ENCODE results near the gene CAPN8.

The CAPN8 gene

DNA sequence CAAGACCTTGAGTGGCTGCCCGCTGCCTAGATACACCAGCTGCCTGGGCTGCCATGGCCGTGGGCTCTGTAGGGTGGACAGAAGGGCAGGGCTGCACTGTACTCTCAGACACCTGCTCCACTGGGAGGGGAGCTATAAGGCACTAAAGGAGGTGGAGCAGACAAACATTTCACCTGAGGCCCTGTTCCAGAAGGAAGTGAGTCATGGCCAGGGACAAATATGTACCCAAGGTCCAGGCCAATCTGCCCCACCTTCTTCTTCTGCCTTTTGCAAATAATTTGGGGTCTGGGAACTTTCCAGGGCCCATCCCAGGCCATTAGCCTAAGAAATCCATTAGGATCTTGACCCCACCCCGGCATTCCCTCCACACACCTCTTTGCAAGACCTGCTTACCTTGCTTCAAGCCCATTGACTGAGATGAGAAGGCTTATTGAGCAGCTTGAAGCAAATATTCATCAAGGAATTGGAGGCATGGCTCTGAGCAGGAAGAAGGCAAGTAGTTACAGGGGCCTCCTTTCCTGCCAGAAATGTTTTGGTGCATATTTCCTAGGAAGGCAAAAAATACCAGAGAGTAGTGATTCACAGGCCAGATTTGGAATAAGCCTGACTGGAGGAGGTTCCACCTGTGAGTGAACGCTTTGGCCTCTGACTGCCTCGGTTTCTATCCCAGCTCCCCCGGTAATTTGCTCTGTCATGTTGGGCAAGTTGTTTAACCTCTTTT is at the start of gene CAPN8:
Gene CAPN8, minus strand, starts transcription at position 110 of the 721 bp plus-strand sequence. Its CDS starts 55 bp downstream, at position 55.
- DNase-seq (ENCODE audit: low read depth) = no peak

- DNase-seq (ENCODE audit: low read depth) = no peak
These were observed 49.5 kb upstream of the CAPN8 start for GRCh38 chr1:223714849-223715603.

- DNase-seq (ENCODE audit: low read depth) = no peak
These were observed 48.9 kb upstream of the CAPN8 start for GRCh38 chr1:223714421-223714724.

GRCh38 chr1:223713546-223714420 is 48.3 kb upstream of the CAPN8 start:
- no peak for DNase-seq (ENCODE audit: low read depth)

DNA sequence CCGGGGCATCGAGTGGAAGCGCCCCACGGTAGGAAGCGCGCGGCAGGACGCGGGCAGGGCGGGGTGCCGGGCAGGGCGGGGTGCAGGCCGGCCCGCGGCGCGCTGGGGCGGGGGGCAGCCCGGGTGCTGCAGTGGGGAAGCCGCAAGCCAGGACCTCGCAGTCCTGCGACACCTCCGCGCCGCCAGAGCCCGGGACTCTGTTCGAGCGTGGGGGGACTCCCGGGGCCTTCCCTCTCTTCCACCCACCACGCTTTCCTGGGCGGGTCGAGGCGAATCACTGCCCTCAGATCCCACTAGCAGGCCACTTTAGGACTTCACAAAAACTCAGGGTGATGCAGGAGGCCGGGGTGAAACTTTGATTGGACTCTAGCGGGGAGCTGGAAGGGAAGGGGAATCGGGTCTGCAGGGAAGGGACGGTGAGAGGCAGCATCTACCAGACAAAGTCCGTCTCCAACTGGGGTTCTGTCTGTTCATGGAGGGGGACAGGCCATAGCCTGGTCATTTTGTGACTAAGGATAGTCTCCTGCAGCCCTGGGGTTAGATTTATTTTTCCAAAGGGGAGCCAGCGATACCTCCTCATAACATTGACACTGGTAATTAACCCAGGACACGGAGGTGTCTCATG is 47.5 kb upstream of the CAPN8 start:
- no peak for DNase-seq (ENCODE audit: low read depth)

GRCh38 chr1:223712194-223712849 is 46.8 kb upstream of the CAPN8 start, which contains the start of gene CAPN2:
TSS of gene CAPN2 (plus strand) at chr1:223712539. CDS start at chr1:223712641, 102 bp downstream.
- DNase-seq (ENCODE audit: low read depth) = no peak

DNA sequence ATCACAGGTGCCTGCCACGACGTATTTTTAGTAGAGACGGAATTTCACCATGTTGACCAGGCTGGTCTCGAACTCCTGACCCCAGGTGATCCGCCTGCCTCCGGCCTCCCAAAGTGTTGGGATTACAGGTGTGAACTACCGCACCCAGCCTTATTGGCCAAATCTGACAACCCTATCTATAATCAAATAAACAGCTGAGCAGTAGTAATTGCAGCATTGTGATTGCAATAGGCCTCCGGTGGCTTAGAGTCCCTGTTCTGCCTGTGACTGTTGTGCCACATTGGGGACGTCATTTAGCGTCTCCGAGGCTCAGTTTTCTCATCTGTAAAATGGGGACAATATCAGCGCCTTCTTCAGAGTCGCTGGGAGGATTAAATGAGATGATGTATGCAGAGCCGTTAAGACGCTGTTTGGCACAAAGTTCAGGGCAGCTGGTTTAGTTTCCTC is 46.3 kb upstream of the CAPN8 start:
- no peak for DNase-seq (ENCODE audit: low read depth)

- no peak for DNase-seq (ENCODE audit: low read depth)
These were observed 45.7 kb upstream of the CAPN8 start for GRCh38 chr1:223711173-223711572.

- no peak for DNase-seq (ENCODE audit: low read depth)
These were observed 45.0 kb upstream of the CAPN8 start for GRCh38 chr1:223710179-223711133.

DNA sequence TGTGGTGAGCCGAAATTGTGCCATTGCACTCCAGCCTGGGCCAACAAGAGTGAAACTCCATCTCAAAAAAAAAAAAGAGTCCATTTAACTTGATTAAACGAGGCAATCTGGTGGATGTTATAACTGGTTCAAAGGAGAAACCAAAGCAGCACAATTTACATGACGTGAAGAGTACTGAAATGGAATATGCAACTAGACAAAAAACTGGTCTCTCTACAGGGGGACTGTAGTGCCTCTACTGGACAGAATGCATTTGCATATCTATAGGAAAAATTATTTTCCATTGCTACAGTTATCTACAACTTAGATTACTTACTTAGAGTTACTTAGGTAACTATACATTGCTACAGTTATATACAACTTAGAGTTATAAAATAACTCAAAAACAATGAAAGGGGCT is 44.1 kb upstream of the CAPN8 start:
- no peak for DNase-seq (ENCODE audit: low read depth)

GRCh38 chr1:223708651-223709268 is 43.3 kb upstream of the CAPN8 start:
- DNase-seq (ENCODE audit: low read depth) = no peak

GRCh38 chr1:223708001-223708359 is 42.5 kb upstream of the CAPN8 start:
- DNase-seq (ENCODE audit: low read depth) = no peak

DNA sequence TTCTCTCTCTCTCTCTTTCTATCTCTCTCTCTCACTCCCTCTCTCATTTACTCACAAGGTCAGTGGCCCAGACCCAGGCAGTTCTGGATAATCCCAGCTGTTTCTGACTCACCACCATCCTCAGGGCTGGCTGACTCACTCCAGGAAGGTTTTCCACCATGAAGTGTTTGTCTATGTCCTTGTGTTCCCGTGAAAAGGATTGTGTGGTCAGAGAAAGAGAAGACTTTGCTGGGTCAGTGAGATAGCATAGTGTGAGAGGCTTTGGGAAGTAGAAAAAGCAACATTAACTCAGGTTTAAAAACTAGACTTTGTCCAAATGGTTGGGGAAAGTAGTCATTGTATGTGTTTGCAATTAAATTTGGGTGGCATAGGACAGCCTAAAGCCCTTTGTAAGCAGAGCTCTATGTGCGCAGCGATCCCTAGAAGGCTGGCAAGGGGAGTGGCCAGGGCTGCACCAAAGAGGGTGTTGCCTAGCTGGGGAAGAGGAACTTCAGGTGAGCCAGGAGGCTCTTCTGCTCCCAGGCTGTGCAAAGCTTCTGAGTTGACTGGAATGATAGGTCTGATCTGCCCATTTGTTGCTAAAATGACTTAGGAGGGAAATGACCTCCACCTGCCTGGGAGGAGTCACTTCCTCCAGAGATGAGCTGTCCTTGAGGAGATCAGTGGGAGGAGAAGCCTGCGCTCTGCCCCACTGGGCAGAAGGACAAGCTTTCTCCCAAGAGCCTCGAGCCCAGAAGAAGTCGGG is 41.9 kb upstream of the CAPN8 start:
- DNase-seq (ENCODE audit: low read depth) = no peak

DNA sequence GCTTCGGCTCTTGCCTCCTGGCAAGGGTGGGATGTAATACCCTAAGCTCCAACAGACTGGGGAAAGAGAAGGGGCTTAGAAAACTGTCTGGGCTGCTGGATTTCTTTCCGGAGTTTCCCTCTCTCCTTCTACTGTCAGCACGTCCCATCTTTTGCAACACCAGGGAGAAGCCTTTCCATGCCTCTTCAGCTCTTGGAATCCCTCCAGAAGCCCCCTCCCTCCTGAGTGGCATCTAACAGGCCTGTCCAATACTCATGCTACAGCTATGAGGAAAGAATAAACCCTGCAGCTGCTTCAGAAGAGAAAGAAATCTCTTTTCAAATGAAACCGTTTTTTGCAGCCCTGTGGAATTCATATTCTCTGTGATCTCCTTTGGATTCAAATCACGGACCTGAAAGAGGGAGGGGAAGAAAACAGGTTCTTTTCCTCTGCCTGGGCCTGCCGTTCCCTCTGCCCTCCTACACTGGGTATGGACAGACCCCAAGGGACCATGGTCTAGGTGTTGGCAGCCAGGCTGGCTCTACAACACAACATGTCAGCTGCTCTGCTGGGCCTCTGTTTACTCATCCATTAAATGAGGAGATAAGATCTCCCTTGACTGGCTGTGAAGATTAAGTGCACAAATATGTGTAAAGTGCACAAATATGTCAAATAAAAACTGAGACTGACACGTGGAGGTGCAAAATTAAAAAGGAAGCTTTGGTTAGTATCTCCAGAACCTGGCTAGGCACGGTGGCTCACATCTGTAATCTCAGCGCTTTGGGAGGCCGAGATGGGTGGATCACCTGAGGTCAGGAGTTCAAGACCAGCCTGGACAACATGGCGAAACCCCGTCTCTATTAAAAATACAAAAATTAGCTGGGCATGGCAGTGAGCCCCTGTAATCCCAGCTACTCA is 40.8 kb upstream of the CAPN8 start:
- no peak for DNase-seq (ENCODE audit: low read depth)

- DNase-seq (ENCODE audit: low read depth) = no peak
These were observed 39.7 kb upstream of the CAPN8 start for GRCh38 chr1:223704921-223705878.

- no peak for DNase-seq (ENCODE audit: low read depth)
These were observed 38.1 kb upstream of the CAPN8 start for GRCh38 chr1:223703668-223704013.

Measured in stimulated activated CD8-positive, alpha-beta memory T cell treated with anti-CD3 and anti-CD28 coated beads, Interleukin-12 subunit alpha, Interleukin-12 subunit beta, amount 100 ng/mL, for 1 hour (primary cell).